ENCODE measurements around the gene TMEM25.

DNA sequence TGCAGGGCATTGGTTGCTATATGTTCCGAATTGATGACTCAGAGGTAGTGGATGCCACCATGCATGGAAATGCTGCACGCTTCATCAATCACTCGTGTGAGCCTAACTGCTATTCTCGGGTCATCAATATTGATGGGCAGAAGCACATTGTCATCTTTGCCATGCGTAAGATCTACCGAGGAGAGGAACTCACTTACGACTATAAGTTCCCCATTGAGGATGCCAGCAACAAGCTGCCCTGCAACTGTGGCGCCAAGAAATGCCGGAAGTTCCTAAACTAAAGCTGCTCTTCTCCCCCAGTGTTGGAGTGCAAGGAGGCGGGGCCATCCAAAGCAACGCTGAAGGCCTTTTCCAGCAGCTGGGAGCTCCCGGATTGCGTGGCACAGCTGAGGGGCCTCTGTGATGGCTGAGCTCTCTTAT is 9.1 kb upstream of the TMEM25 start:
- no peak for TF ChIP-seq REST (IDR thresholded peaks at IDR 0.05)
- no peak for TF ChIP-seq CTCF (IDR thresholded peaks at IDR 0.05; ENCODE audit: low read depth, low read length, missing input control)
- TF ChIP-seq, protein P1, sequence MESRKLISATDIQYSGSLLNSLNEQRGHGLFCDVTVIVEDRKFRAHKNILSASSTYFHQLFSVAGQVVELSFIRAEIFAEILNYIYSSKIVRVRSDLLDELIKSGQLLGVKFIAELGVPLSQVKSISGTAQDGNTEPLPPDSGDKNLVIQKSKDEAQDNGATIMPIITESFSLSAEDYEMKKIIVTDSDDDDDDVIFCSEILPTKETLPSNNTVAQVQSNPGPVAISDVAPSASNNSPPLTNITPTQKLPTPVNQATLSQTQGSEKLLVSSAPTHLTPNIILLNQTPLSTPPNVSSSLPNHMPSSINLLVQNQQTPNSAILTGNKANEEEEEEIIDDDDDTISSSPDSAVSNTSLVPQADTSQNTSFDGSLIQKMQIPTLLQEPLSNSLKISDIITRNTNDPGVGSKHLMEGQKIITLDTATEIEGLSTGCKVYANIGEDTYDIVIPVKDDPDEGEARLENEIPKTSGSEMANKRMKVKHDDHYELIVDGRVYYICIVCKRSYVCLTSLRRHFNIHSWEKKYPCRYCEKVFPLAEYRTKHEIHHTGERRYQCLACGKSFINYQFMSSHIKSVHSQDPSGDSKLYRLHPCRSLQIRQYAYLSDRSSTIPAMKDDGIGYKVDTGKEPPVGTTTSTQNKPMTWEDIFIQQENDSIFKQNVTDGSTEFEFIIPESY (IDR thresholded peaks at IDR 0.05), result no peak
- TF ChIP-seq SP1 (IDR thresholded peaks at IDR 0.05), result no peak
- no peak for TF ChIP-seq HNF4G (IDR thresholded peaks at IDR 0.05)
- no peak for TF ChIP-seq TAF1 (conservative IDR thresholded peaks at IDR 0.05)
